Loucy (cell line): ENCODE results near the gene SOX30.

Experiments
- CTCF ChIP-seq: fragments of 200-600 bp; sonication (generic); conservative IDR thresholded peaks from 2 replicates; pipeline ENCODE4 v1.5.1; 2014; ENCODE audit warnings: mild to moderate bottlenecking, antibody characterized with exemption, low read length
- EZH2phosphoT487 ChIP-seq: fragments of 200-600 bp; IDR thresholded peaks from 2 replicates; pipeline ENCODE4 v1.6.1; 2018; ENCODE audit warnings: antibody characterized with exemption, mild to moderate bottlenecking, moderate library complexity, borderline replicate concordance

GRCh38 chr5:157593052-157593757 is 59.0 kb downstream of the SOX30 start:
- TF ChIP-seq EZH2phosphoT487 (no peak), CTCF (no peak)
